ENCODE measurements around the gene TGFBRAP1.
"Not testable (repeated sequence)": the region's sequence is repeated elsewhere in the genome, so short reads cannot be mapped to it uniquely, and the experiment has no call there.

TGFBRAP1 gene

DNA sequence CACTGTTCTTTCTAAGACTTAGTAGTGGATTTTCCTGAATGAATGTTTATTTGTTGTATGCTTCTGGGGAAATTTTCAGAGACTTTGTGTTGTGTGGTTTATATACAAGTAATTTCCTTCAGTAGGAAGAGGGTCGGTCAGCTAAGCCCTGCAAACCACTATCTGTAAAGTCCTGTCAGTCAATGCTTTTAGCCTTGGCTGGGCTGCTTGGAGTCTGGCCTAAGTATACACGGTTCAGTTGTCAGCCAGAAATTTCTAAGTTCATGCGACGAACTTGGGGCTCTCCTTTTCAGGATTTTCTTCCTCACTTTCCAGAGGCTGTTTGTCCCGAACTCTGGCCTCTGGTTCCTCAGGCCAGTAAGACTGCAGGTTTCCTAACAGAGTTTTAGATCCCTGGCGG lies 29.1 kb upstream of the TGFBRAP1 start:
- no peak for DNase-seq (ENCODE audit: low spot score)

- DNase-seq (ENCODE audit: low spot score): no peak
Measured at GRCh38 chr2:105357122-105357521, 27.6 kb upstream of the TGFBRAP1 start.

DNA sequence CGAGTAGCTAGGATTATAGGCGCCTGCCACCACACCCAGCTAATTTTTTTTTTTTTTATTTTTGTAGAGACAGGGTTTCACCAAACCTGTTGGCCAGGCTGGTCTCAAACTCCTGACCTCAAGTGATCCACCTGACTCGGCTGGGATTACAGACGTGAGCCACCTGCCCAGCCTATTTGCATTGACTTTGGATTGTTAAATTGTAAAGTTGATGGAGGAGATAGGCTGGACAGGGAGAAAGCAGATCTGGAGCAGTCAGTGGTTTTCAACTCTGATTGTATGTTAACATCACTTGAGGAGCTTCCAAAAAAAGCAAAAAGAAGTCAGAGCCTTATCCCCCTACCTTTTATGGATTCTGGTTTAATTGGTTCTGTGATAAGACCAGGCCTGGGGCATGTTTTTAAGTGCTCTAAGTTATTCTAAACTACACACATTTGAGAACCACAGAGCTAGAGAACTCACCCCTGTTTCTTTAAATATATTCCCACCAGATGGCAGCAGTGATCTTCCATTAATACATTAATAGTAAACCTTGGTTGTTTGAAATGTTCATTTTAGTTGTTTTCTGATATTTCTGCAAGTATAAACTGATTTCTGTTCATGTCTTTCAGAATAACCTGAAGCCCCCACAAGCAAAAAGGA lies 15.3 kb upstream of the TGFBRAP1 start:
- no peak for DNase-seq (ENCODE audit: low spot score)

DNA sequence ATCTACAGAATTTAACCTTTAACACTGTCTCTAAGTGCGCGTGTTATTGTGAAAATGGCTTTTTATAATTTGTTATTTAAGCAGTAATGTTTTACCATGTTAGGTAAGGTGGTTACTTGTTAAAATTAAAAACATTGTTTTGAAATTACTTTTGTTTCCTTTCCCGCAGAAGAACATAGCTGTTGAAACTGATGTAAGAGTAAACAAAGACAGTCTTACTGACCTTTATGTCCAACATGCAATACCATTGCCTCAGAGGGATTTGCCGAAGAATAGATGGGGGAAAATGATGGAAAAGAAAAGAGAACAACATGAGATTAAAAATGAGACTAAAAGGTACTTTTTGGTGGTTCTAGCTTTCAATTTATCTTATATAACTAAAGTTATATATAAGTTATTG lies 9.9 kb upstream of the TGFBRAP1 start:
- no peak for DNase-seq (ENCODE audit: low spot score)

GRCh38 chr2:105338020-105338385 lies 8.5 kb upstream of the TGFBRAP1 start:
- no peak for DNase-seq (ENCODE audit: low spot score)

- DNase-seq (ENCODE audit: low spot score): peak; percentile 86
Measured at GRCh38 chr2:105337122-105338019, 7.8 kb upstream of the TGFBRAP1 start, which contains the start of gene C2orf49. Gene C2orf49, plus strand, starts transcription at chr2:105337540. Its CDS starts 48 bp downstream, at chr2:105337588.

DNA sequence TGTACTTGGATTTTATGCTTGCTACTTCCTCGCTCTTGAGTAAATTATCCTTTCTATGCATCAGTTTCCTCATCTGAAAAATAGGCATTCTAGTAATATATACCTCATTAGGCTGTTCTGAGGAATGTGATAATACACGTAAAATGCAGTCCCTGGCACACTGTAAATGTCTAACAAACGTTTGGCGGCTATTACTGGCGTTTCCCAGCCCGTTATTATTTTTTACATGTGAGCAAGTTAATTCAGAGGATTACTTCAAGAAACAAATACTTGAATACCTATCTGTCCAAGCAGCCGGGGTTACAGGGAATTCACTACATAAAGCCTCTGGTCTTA lies 7.2 kb upstream of the TGFBRAP1 start:
- DNase-seq (ENCODE audit: low spot score): no peak

DNA sequence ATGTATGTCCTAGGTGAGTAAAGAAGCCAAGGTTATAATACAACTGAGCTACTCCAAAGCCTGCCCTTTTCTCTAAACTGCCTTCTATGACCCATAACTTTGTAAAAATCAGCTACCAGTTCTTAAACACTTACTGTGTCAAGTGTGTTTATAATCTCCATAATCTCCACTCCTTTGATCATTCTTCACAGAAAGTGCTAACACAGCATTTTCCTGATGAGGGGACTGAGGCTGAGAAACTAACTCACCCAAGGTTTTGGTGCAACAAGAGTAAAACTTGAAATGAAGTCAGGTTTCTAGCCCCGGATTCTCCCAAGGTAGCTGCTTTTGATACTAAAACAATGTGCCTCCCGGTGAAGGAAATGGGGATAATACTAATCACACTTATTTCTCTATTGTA lies 5.9 kb upstream of the TGFBRAP1 start:
- DNase-seq (ENCODE audit: low spot score): no peak

DNA sequence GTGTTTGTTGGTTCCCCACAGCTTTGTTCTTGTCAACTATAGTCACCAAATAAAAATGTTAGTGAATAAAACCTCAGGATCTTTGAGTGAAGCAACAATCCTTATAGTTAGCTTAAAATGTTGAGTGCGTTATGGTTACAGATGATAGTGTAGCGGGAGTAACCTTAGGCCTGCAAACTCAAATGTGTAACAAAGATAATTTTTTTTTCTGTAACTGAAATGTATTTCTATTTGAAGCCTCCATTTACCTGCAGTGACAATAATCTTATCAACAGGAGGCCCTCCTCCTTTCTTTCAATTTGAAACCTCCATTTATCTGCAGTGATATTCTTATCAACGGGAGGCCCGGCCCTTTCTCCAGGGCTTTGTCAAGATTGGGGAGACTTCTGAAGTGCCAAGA lies 4.7 kb upstream of the TGFBRAP1 start:
- DNase-seq (ENCODE audit: low spot score): no peak

GRCh38 chr2:105330681-105331375 lies 1.3 kb upstream of the TGFBRAP1 start:
- DNase-seq (ENCODE audit: low spot score): no peak

GRCh38 chr2:105329197-105329554 lies 359 bp downstream of the TGFBRAP1 start:
- DNase-seq (ENCODE audit: low spot score): peak; percentile 21

GRCh38 chr2:105328281-105329196 lies 996 bp downstream of the TGFBRAP1 start:
- DNase-seq (ENCODE audit: low spot score): no peak

DNA sequence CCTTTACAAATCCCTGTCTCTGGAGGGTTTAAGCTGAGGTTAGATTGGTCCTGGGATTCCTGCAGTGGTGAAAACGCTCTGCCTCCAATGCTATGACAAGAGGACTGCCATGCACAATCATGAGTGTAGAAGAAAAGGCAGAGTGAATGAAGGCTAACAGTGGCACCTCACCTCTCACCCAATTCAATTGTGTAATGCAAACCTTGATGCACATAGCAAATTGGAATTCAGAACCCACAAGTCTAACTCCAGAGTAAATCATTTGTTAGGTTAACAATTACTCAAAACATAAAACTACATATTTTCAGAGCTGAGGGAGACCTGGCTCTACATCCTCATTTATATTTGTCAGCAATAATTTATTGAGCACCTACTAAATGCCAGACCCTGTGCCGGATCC lies 1.8 kb downstream of the TGFBRAP1 start:
- DNase-seq (ENCODE audit: low spot score): no peak

DNA sequence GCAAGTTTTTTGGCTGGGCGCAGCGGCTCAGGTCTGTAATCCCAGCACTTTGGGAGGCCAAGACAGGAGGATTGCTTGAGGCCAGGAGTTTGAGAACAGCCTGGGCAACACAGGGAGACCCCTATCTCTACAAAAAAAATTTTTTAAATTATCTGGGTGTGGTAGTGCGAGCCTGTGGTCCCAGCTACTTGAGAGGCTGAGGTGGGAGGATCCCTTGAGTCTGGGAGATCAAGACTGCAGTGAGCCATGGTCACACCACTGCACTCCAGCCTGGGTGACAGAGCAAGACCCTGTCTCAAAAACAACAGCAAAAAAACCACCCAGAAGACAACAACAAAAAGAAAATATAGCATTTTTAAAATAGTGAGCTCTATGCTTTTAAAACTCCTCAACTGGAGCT lies 2.3 kb downstream of the TGFBRAP1 start:
- DNase-seq (ENCODE audit: low spot score): not testable (repeated sequence)

DNA sequence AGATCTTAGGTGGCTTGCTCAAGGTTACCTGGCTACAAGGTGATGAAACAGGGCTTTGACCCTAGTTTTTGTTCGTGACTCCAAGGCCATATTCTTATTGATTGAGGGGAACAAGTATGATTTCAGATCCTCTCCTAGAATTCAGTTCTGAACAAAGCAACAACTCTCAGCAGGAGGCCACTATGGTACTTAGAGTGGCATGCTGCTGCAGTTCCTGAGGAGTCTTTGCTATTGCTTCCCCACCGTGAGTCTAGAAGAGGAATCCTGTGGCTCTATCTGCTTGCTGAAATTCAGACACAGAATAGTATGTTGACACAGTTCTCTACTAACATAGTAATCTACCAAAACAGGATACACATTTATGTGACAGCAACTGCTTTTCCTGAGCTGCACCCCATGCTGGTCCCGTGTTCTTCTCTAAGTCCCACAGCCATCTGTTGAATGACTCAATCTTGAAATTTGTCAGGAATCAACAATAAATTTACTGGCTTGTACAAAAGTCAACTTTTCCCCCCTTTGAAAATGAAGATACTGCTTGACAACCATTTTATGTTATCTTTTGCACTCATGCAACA lies 4.1 kb downstream of the TGFBRAP1 start:
- no peak for DNase-seq (ENCODE audit: low spot score)

DNA sequence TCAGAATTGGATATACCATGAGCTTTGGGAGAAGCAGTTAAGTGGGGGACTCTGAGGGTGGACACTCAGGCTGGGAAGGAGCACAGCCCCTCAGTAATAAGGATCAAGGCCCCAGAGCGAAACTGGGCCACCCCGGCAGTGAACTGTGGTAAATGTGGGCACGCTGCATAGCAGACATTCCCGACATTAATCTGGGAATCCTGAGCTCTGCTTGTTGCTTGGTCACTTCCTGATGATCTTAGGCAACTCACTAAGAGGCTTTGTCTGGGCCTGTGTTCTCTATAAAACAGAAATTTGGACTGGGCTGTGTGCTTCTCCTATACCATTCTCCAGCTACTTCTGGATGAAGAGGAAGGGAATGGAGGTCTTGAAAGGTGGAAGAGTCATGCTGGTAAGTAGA lies 4.8 kb downstream of the TGFBRAP1 start:
- DNase-seq (ENCODE audit: low spot score): no peak

DNA sequence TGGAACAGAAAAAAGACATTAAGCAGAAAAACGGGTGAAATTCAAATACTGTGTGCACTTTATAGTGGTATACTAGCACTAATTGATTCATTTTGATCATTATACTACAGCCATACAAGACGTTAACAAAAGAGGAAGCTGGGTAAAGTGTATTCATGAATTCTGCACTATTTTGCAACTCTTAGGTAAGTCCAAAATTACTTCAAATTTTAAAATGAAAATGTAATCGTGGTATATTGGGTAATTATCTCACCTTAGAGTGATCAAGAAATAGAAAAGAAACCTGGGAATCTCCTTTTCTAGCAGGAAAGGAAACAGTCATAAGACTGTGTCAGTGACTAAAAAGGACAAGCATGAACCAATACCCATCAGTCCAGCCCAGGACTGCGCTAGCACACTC lies 5.4 kb downstream of the TGFBRAP1 start:
- DNase-seq (ENCODE audit: low spot score): no peak

- DNase-seq (ENCODE audit: low spot score): no peak
Measured at GRCh38 chr2:105323111-105323510, 6.4 kb downstream of the TGFBRAP1 start.

GRCh38 chr2:105321875-105322646 lies 7.5 kb downstream of the TGFBRAP1 start:
- no peak for DNase-seq (ENCODE audit: low spot score)

- no peak for DNase-seq (ENCODE audit: low spot score)
Measured at GRCh38 chr2:105320651-105321215, 8.8 kb downstream of the TGFBRAP1 start.

GRCh38 chr2:105317937-105318336 lies 11.6 kb downstream of the TGFBRAP1 start:
- no peak for DNase-seq (ENCODE audit: low spot score)

Data from germinal center (tissue), 1 donor.